Right forelimb (tissue), 1 donor: ENCODE results near the gene PET100.
"Not testable (repeated sequence)": the region's sequence is repeated elsewhere in the genome, so short reads cannot be mapped to it uniquely, and the experiment has no call there.

ENCODE experiments used
- DNase-seq: peaks from one replicate; pipeline ENCODE4 v3.0.0-alpha.2; 2018

The PET100 gene

GRCh38 chr19:7635670-7636069 lies 6.1 kb downstream of the PET100 start:
- DNase-seq: no peak

- no peak for DNase-seq
Measured at GRCh38 chr19:7636317-7636690, 6.7 kb downstream of the PET100 start.

- DNase-seq: no peak
Measured at GRCh38 chr19:7636691-7637373, 7.2 kb downstream of the PET100 start, which contains the start of gene STXBP2. Gene STXBP2 (plus strand): TSS chr19:7637110. CDS start chr19:7637150, 40 bp downstream.

GRCh38 chr19:7637374-7638256 lies 8.0 kb downstream of the PET100 start:
- no peak for DNase-seq

GRCh38 chr19:7638802-7639465 lies 9.3 kb downstream of the PET100 start:
- DNase-seq: no peak

- no peak for DNase-seq
Measured at GRCh38 chr19:7639863-7640348, 10.3 kb downstream of the PET100 start.

GRCh38 chr19:7640803-7641202 lies 11.2 kb downstream of the PET100 start:
- no peak for DNase-seq

- no peak for DNase-seq
Measured at GRCh38 chr19:7641290-7642276, 12.0 kb downstream of the PET100 start.

- no peak for DNase-seq
Measured at GRCh38 chr19:7642295-7643030, 12.9 kb downstream of the PET100 start.

- DNase-seq: no peak
Measured at GRCh38 chr19:7643031-7643415, 13.4 kb downstream of the PET100 start.

- not testable (repeated sequence) for DNase-seq
Measured at GRCh38 chr19:7643629-7644549, 14.3 kb downstream of the PET100 start.

- no peak for DNase-seq
Measured at GRCh38 chr19:7644550-7644877, 14.9 kb downstream of the PET100 start.

GRCh38 chr19:7645163-7645562 lies 15.6 kb downstream of the PET100 start:
- DNase-seq: no peak

GRCh38 chr19:7645656-7646425 lies 16.2 kb downstream of the PET100 start:
- DNase-seq: no peak

- no peak for DNase-seq
Measured at GRCh38 chr19:7646426-7646700, 16.8 kb downstream of the PET100 start.

GRCh38 chr19:7647156-7647555 lies 17.6 kb downstream of the PET100 start:
- DNase-seq: no peak

- no peak for DNase-seq
Measured at GRCh38 chr19:7648265-7649014, 18.8 kb downstream of the PET100 start.

- no peak for DNase-seq
Measured at GRCh38 chr19:7650148-7650547, 20.6 kb downstream of the PET100 start.

- DNase-seq: peak; percentile 91
Measured at GRCh38 chr19:7652061-7652641, 22.6 kb downstream of the PET100 start.
